GM18867 (cell line): ENCODE data around the gene AAR2.

Experiments used
- ATAC-seq: cut with Tn5 transposase; IDR thresholded peaks from one replicate; pipeline ENCODE4 v1.9.1; 2021; ENCODE audit warnings: mild to moderate bottlenecking, moderate library complexity; ENCODE audit not compliant: unreplicated experiment

Gene AAR2

GRCh38 chr20:36275441-36276189, 39.3 kb downstream of the AAR2 start:
- no peak for ATAC-seq

GRCh38 chr20:36277546-36277945, 41.3 kb downstream of the AAR2 start:
- no peak for ATAC-seq

DNA sequence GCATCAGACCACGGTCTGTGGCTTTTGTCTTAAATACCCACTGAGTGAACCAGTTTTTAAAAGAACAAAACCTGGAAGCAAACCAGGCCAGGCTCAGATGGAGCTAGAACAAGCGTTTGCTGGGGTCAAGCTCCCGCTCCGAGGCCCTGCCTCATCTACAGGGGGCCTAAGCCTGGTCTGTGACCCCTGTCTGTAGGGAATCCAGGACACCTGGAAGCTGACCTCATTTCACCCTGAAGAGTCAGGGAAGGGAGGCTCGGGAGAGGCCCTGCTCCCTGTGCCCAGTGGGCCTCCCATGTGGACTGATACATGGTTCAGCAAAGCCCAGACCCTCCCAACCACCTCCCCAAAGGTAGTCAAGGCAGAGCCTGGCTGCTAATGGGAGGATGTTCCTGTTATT, 43.1 kb downstream of the AAR2 start:
- no peak for ATAC-seq

- no peak for ATAC-seq
Observed at GRCh38 chr20:36279776-36280175, 43.5 kb downstream of the AAR2 start.

- no peak for ATAC-seq
Observed at GRCh38 chr20:36281785-36282380, 45.6 kb downstream of the AAR2 start.

DNA sequence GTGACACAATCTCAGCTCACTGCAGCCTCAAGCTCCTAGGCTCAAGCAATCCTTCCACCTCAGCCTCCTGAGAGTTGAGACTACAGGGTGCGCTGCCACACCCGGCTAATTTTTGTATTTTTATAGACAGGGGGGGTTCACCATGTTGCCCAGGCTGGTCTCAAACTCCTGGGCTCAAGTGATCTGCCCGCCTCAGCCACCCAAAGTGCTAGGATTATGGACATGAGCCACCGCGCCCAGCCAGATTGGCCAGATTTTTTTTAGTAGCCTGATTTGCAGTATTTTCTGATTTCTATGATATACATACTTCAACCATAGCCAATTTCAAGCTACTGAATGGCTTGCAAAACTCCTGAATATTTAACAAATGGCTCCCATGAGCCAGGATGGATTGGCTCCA, 48.5 kb downstream of the AAR2 start:
- ATAC-seq: no peak

DNA sequence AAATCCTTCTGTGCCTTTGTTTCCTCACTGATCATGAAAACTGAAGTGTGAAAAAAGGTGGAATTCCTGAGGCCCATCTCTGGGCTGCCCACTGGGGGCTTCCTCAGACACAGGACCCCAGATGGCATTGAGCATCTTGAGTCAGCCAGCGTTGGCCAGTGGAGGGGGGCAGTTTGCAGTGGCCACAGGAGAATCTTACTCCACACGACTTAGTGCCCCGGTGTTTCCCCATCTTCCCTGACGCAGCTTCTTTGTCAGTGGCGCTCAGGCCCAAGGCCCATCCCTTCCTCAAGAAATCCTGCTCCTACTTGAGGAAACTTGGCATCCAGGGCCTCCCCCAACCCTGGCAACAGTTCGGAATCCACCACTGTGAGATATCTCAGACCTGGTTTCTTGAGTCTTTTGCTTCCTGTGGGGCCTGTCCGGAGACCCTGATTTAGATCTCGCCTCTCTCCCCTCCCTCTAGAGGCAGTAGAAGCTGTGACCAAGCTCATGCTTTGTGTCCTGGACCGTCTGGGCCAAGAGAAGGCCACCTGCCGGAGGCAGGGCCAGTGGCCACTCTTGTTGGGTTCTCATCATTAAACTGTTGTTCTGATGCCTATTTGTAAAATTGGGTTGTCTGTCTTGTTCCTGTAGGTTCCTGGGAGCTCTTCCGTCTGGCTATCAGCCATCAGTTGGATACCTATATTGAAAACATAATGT, 49.6 kb downstream of the AAR2 start:
- no peak for ATAC-seq

- no peak for ATAC-seq
Observed at GRCh38 chr20:36297656-36298055, 61.4 kb downstream of the AAR2 start.

DNA sequence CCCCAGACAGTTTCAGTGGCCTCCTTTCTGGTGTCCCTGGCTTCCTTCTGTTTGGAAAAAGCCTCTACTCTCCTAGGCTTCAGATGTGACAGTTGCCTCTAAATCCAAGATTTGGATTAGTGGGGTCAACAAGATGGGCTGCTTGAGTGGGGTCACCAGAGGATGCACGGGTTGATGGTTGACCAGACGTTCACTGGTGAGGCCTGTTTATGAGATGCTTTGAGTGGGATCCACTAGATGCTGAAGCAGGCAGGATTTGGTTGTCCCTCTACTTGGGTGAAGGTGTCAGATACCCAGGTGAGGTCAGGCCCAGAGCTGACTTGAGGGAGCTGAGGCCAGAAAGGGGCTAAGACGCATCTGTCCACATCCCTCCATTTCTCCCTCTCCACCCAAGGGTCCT, 61.8 kb downstream of the AAR2 start:
- ATAC-seq: no peak

- no peak for ATAC-seq
Observed at GRCh38 chr20:36298795-36299339, 62.6 kb downstream of the AAR2 start.

DNA sequence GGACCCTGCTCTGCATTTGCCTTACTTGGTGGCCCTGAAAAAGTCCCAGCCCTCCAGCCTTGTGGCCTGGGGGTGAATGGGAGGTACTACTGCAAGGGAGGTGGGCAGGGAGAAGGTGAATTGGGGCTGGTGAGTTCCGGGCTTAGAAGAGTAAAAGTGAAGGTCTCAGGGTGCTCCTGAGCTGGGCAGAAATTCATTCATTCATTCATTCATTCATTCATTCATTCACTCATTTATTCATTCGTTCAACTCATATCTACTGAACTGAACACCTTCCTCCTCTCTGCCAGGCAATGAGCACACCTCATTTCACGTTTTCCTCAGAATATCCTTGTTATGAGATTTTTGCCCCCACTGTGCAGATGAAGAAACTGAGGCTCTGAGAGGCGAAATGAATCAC, 63.2 kb downstream of the AAR2 start:
- no peak for ATAC-seq

DNA sequence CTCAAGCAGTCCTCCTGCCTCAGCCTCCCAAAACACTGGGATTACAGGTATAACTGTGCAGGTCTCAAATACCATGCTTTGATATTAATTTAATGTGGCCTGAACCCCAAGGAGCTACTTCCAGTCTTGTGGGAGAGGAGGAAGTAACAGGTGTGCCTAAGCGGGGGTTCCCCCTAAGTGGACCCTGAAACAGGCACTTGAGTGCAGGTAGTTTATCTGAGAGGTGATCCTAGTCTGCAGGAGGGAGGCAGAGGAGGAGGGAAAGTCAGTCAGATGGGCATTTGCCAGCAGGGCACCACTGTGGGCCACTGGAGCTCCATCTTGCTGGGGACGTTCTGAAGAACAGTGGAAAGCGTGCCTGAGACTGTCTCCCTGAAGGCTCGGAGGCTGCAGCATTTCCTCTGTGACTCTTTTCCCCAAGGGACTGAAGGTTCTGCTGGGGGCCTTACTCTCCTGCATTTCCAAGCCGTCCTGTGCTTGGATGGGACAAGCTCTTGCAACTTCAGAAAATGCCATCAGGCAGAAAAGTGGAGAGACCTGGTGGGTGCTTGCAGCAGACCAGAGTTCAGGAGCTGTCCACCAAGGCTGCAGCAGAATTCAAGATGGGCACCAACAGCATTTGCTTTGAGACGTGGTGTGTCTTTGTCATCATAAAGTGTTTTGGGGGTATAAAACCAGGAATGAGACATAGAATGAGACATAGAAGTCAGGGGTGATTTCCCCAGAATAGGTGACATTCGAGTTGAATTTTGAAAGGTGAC, 65.3 kb downstream of the AAR2 start:
- no peak for ATAC-seq

- no peak for ATAC-seq
Observed at GRCh38 chr20:36303020-36303595, 66.8 kb downstream of the AAR2 start.

GRCh38 chr20:36303831-36304230, 67.6 kb downstream of the AAR2 start:
- no peak for ATAC-seq

GRCh38 chr20:36304786-36305495, 68.7 kb downstream of the AAR2 start:
- no peak for ATAC-seq

DNA sequence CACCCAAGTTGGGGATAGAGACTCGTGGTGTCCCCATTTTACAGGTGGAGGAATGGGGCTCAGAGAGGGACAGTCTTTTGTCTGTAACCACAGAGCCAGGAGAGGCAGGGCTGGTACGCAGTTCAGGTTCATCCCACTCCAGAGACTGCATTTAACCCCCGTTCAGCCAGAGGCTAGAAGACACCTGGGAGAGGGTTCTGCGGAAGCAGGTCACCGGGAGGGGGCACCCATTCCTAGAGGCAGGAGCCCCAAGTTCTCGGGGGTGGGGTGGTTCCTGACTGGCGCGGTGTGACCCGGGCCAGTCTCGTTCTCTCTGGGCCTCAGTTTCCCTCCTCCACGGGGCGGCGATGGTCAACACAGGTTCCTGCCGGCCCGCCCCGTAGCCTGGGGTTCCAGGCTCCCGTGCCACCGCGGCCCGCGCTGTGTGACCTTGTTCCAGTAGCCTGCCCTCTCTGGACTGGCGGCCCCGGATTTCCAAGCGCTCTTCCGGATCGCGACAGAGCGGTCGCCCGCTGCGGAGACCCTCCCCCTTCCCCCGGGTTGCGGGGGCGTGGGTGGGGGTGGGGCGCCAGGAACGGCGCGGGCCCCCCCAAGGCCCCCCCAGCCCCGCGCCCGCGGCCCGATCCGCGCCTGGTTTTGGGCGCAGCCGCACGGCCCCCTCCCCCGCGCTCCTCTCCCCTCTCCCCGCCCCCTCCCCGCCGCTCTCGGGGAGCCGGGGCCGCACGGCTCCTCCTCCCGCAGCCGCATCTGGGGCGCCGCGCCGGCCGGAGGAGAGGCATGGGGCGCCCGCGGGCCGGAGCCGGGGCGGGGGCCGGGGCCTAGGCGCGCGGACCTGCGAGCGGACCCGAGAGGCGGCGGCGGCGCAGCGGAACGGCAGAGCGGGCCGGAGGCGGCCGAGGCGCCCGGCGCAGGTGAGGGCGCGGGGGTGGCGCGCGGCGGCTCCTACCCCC, 69.6 kb downstream of the AAR2 start, which contains the start of gene DLGAP4:
Gene DLGAP4, plus strand, starts transcription at position 738 of the 950 bp plus-strand sequence. CDS start 125,379 bp downstream, outside the sequence.
- ATAC-seq: no peak
